GM19023 (cell line): ENCODE results near the gene KMT5B.

ENCODE experiments used
- ATAC-seq: cut with Tn5 transposase; IDR thresholded peaks from one replicate; pipeline ENCODE4 v1.9.1; 2021; ENCODE audit warnings: mild to moderate bottlenecking, moderate library complexity; ENCODE audit not compliant: unreplicated experiment

KMT5B gene

DNA sequence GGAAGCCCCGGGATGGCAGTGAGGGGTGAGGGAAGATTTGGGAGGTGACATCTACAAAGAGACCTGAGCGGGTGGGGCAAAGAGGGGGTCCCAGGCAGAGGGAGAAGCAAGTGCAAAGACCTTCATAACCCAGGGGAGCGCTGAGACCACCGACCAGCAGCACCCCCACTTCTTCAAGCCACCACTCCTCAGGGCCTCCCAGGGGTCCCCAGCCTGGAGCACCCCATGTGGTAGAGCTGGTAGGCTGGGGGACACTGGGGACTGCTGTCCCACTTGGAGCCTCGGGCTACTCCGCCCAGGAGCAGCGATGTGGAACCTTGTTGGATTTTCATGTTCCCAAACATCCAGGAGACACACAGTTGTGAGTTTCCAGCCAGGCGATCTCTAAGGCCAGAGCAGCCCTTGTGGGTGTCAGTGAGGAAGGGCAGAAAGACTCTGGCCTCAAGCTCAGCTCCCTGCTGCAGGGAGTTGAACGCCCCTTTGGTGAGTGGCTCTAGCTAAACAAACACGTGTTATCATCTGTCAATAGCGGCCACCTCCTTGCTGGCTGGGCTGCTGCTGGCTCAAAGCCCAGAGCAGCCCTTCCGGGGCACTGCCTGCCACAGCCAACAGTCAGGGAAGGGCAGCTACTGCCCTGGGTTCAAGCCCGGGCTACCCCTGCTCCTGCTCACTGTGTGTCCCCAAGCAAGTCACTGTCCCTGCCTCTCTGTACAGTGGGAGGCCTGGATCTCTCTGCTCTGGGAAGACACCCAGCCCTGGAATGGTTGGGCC is 66.2 kb downstream of the KMT5B start:
- no peak for ATAC-seq

DNA sequence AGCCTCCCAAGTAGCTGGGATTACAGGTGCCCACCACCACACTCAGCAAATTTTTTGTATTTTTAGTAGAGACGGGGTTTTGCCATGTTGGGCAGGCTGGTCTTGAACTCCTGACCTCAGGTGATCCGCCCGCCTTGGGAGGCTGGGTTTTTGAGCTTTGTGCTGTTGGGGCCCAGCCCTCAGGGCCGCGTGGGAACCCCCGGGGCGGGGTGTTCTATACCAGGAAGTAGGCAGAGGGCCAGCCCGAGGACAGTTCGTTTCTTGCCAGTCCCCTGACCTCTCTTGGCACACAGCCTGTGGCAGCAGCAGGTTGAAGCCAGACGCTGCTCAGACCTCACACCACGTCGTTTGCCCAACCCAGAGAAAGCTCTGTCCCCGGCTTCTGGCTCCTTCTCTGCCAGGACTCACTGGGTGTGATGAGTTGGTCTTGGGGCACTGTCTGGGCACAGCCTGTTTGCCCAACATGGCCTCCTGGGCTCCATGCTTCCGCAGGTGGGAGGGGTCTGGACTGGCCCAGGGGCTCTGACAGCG is 67.0 kb downstream of the KMT5B start:
- ATAC-seq, result no peak

DNA sequence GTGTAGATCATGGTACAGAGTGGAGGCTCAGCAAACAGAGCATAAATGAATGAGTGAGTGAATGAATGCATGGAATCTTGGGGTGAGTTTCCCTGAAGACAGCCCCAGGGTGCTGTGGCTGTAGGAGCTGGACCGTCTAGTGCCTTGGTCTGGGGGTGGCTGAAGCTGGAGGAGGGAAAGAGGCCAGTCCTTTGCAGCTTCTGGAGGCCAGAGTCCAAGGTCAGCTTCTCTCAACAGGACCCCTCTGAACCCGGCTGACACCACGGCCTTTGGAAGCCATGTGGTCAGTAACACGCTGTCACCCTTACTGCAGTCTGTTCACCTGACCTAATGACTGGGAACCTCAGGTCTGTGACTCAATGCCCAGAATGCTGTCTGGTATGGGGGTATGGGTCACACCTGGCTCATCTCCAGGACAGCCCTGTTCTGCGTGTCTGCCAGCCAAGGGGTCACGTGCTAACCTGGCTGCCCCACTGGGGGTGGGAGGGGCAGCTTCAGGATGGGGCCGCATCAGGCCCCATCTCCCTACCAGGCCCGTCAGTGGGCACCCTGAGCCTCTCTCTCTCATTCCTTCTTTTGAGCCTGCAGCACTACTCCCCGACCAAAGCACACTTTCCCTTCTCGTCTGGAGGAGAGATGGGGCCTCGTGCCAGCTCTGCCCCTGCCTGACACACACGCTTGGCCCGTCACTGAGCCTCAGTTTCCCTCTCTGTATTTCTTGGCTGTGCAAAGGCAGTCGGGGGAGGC is 67.8 kb downstream of the KMT5B start:
- ATAC-seq, result no peak

DNA sequence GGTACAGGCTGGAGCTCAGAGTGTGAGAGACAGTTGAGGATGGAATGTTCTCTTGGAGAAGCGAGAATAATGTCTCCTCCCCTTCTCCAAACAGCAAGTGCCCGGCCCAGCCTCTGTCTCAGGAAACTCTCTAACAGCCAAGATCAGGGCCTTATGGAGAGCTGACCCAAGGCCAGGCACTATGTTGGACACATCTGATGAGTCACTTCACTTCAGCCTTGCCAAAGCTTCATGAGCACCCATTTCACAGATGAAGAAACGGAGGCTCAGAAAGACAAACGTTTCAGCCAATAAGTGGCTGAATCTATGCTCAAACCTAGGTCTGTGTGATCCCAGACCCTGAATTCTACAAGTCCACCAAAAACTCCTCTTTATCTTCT is 69.8 kb downstream of the KMT5B start:
- ATAC-seq, result no peak

DNA sequence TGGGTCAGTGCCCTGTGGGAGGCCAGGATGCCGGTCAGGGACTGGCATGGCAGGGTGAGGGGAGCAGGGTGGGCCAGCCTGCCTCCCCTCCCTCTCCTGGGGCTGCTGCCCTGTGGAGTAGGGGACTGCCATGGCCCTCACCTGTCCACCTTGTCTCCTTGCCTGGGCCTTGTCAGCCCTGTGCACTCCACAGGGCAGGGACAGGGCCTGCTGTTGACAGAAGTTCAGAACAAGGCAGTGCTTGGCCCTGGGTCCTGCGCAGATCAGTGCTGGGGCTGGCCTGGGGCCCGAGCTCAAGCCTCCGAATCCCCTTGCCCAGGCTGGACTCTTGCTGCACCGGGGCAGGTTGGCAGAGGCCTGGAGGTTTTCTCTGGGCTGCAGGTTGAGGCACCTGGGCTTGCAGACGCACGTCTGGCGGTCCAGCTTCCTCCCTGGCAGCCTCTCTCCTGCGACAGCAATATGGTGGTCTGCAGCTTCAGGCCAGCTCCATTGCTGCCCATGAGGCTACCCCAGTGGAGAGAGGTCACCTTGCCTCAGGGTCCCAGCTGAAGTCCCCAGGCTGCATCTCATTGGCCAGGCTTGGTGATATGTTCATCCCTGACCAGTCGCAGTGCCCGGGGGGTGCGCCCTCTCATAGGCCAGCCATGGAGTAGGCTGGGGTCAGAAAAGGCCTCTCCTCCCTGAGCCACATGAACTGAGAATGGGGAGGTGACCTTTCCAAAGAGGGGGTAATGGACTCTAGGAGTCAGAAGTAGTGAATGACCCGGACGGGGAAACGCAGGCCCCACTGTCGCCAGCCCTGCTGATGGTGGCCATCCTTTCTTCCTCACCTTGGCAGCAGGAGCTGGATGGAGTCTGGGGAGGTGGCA is 70.4 kb downstream of the KMT5B start:
- no peak for ATAC-seq

DNA sequence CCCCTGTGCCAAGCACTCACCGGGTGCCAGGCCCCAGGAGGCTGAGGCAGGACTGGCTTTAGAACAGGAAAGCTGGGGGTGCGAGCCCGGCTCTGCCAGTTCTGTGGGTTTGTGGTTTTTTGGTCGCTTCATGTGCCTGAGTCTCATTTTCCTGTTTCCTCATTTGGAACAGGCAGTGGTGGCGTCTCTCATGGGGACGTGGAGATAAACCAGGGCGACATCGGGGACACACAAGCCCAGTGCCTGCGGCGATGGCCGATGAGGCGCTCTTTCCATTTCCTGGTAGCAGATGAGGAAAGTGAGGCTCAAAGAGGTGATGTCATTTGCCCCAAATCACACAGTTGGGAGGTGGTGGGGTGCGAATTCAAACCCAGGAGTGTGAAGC is 71.1 kb downstream of the KMT5B start:
- no peak for ATAC-seq

DNA sequence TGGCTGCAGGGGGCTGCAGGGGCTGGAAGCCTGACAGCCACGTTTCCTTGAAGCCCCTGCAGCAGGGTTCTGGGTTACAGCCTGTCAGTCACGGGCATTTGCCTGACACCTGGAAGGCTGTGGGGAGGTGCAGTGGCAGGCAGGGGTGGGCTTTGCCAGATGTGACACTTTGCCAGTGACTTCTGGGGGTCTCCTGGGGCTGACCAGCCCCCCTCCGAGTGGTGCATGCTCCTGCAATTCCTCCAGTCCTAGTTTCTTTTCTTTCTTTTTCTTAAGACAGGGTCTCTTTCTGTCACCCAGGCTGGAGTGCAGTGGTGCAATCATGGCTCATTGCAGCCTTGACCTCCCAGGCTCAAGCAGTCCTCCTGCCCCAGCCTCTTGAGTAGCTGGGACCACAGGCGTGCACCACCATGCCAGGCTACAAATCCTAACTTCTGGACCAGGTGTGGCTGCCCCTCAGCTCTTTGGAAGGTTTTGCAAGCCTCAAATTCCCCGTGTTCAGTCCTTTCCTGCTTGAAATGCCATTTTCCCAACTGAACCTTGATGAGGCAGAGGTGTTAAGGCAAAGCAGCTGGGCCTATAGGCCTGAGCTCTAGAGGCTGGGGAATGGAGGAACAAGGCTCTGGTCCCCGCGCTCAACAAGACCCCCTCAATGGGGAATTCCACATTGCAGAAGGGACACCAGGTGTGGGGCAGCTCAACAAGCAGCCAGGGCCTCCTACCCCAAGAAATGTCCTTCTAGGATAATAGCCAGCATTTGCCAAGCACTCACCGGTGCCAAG is 71.7 kb downstream of the KMT5B start:
- no peak for ATAC-seq

DNA sequence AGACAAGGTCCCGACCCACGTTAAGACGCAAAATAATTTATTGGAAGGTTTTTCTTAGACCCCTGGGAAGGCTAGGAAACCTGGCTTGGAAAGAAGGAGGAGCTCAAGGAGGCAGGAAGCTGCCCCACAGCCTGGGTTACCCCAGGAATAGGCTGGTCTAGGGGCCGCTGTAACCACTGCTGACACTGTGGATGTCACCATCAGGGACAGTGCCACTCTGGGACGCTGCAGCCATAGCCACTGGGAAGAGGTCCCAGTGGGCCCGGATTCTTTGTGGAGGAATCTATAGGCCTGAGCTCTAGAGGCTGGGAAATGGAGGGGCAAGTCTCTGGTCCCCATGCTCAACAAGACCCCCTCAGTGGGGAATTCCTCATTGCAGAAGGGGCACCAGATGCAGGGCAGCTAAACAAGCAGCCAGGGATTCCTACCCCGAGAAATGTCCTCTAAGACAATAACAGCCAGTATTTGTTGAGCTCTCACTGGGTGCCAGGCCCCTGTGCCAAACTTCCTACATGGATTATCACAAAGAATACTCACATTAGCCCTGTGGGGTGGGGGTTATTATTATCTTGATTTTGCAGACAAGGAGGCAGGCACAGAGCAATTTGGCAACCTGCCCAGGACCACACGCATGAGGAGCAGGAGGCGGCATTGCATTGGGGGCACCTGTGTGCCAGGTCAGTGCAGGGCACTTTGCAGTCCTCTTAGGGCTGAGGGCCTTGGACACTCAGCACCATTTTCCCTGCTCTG is 72.4 kb downstream of the KMT5B start:
- ATAC-seq, result no peak

DNA sequence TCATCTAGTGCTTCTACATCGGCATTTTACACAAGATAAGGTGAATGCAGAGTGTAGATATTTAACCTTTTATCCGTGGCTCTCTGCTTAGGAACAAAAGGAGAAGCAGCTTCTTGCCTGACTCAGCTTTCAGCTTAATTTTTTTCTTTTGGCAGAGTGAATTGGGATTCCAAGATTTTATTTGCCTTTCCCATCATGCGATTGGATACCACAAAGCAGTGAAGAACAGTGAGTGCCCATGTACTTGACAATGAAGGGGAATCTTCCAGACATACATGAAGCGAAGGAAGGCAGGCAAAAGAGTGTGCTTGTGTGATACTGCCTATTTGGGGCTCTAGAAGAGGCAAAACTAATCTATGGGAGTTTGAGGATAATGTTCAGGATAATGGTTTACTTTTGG is 74.9 kb downstream of the KMT5B start:
- ATAC-seq, result no peak

DNA sequence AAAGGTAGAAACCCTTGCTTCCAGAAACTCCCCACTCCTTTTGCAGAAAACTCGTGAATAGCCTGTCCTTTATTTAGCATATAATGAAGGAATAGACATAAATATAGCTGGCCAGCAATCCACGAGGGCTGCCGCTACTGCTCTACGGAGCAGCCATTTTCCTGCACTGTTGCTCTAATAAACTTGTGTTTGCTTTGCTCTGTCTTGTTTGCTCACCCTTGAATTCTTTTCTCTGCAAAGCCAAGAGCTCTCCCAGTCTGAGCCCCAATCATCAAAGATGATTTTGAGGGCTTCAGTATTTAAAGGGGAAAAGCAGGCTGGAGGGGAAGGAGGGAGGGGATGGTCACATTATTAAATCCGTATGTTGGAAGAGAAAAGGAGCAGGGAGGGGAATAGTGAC is 75.3 kb downstream of the KMT5B start:
- no peak for ATAC-seq

DNA sequence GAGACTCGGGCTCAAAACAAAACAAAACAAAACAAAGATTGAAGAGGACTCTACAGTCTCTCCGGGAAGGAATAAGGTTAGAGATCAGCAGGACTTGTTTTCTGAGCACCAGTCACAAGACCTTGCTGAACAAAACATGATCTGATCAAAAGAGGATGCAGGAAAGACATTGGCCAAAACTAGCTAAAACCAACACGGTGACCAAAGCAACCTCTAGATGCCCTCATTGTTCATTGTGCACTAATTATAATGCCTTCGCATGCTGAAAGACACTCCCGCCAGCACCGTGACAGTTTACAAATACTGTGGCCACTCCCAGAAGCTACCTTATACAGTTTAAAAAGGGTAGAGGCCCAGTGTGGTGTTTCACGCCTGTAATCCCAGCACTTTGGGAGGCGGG is 76.2 kb downstream of the KMT5B start:
- ATAC-seq, result no peak

DNA sequence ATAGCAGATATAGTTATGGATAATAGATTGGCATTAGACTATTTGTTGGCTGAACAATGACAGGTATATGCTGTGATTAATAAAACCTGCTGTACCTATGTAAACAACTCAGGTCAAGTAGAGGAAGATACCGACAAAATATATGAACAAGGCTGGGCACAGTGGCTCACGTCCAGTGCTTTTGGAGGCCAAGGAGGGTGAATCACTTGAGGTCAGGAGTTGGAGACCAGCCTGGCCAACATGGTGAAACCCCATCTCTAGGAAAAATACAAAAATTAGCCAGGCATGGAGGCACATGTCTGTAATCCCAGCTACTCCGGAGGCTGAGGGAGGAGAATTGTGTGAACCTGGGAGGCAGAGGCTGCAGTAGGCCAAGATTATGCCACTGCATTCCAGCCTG is 77.9 kb downstream of the KMT5B start:
- no peak for ATAC-seq

DNA sequence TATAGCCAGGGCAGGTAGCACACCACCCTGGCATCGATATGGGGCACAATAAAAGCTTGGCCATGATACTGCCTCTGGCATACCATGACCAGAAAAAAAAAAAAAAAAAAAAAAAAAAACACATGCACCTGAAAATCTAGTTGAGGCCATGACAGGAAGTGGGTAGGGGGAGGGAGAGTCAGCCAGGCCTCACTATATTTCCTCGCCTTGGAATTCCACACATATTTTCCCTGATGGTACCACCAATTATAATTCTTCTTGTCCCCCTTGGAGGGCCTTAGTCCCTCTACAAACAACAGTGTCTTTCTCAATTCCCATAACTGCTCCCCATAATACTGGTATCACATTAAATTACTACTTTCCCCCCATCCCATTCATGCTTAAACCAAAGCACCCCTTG is 79.3 kb downstream of the KMT5B start:
- ATAC-seq, result no peak

DNA sequence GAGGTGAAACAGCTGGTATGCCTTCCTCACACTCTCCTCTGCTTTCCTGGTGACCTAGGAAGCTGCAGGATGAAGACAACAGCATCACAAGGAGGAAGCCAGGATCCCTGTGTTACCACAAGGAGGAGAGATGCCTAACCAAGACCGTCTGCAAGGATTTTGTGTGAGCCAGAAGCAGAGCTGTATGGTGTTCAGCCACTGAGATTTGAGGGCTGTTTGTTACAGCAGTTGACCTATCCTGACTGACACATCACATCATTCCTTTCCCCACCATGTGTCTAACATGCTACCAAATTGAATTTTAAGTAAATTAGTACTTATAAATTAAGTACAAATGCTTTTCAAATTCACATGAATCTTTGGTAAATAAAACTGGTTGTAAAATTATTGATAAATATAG is 83.0 kb downstream of the KMT5B start:
- ATAC-seq, result no peak

DNA sequence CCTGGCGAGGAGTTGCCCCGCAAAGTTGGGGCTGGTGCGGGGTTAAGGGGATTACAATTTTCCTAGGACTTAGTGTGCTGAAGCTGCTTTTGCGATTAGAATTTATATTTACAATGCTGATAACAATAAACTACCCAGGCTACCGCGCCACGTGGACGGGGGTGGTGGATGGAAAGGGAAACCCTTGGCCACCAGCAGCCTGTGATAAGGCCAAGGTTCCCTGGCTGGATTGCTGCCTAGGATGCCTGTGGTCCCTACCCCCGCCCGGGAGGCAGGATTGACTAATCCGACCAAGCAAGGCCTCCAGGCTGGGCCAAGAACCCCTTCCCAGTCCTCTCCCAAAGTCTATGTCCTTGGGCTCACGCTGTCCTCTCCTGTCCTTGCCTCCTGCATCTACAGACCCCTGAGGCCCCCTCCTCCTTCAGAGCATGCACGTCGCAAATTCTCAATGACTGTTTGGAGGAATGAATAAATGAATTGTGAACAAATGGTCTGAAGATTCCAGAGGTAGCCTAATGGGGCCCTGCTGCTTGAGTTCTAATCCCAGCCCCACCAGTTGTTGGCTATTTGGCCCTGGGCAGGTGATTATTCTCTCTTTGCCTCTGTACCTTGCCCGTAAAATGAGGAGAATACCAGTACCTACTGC is 84.3 kb downstream of the KMT5B start:
- no peak for ATAC-seq

DNA sequence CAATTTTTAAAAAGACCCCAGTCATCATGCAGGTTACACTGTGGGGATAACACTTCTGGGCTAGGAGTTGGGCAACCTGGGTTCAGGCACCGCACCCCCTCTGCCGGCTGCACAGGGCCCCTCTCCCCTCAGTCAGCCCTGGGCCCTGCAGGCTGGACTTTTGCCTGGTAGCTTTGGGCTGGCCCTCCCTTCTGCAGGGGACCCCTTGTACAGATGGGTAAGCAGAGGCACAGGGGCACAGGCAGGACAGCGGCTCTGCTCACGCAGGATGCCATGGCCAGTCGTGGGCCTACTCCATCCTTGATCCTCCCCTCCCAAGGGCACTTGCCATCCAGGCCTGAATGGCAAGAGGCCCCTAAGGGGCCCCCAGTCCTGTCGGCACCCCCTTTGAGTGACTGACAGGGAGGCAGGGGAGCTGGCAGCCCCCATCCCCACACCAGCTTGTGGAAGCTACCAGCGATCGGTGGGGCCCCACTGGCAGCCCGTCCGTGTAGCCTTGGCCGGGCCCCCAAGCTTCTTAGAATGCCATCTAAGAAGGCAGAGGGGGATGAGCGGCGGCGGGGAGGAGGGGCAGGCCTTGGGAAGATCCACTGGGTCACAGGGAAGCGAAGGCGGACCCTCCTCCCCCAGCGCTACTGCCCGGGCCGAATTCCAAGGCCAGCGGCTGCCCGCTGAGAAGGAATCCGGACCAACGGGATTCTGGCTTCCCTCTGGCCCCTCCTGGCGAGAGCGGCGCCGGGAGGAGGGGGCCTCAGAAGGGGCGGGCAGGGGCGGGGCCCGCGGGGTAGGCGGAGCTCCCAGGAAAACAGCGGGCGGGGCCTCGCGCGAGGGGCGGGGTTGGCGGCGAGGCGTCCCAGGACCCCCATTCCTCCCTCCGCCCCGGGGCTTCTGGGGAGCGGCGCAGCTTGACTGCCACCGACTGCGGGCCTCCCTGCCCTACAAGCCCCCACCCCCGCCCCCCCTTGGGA is 85.1 kb downstream of the KMT5B start:
- ATAC-seq, result no peak

DNA sequence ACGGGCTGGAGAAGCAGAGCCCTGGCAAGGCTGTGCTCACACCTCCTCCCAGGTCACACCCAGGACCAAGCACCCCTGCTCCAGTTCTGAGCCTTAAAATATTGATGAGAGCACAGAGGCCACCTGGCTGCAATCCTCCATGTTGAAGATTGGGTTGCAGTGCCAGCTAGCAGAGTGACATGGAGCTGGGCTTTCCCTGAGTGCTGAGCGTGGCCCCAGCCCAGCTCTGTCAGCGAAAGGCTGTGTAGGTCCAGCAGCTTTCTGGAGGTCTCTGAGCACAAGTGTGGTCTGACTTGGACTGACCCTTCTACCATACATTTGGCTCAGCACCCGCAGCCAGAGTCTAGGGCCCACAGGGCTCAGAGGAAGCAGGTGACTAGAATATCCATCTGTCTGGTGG is 87.9 kb downstream of the KMT5B start:
- no peak for ATAC-seq

DNA sequence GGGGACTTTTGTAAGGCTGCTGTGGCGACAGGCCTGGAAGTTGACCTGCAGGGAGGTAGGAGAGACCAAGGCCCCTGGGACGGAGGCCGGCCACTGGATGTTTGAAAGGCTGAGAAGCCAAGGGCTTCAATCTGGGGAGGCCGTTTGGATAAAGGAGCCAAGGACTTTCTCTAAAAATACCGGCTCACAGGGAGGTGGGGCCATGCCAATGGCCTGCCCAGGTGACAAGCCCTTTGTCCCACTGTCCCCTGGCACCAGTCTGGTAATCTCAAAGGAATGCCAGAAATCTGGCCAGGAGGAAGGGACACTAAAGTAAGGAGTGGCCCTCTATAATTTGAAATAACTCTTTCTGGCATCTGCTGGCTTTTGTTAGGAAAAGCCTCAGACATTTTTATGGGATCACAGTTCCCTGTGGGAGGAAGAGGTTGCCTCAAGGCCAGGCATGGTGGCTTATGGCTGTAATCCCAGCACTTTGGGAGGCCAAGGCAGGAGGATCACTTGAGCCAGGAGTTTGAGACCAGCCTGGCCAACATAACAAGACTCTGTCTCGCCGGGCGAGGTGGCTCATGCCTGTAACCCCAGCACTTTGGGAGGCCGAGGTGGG is 90.1 kb downstream of the KMT5B start:
- ATAC-seq, result no peak
